H1 (cell line): ENCODE measurements around the gene SLC25A47. TPM values are rescaled to one million over a fixed set of nuclear protein-coding genes. Genes with fewer than 3 reads are reported as not detected.

Experiments used
- CTCF ChIA-PET: fragments of 300-600 bp; sonication (Branson Sonifier 250); formaldehyde crosslinking; loops from one replicate; lab custom pipeline; 2021; ENCODE audit not compliant: partially characterized antibody; lab: Charles Lee
- POLR2A ChIA-PET: fragments of 300-600 bp; sonication (Branson Sonifier 250); formaldehyde crosslinking; loops from one replicate; lab custom pipeline; 2021; ENCODE audit warnings: inconsistent platforms; ENCODE audit not compliant: partially characterized antibody; lab: Charles Lee
- DNase-seq, 2 experiments: peaks; one replicate each; pipeline versions ENCODE4 v3.0.0 to v3.0.0-alpha.2; 2010 to 2022; ENCODE audit warnings: low spot score in 2 of 2, low read depth in 1 of 2, mixed read lengths in 1 of 2
- FAIRE-seq: peaks from 2 replicates; lab custom pipeline; 2011; peaks lifted over from hg19 to GRCh38; lab: Jason Lieb, UNC
- H2AFZ ChIP-seq: 2 replicates; pipeline ENCODE4 v1.8.1; 2012; ENCODE audit warnings: low read length, inconsistent platforms
- H2AK5ac ChIP-seq: 2 replicates; pipeline ENCODE4 v1.6.1; 2013; ENCODE audit warnings: low read depth, low read length
- H2BK120ac ChIP-seq: replicated peaks from 2 replicates; pipeline ENCODE3; 2013; ENCODE audit warnings: low read depth, low read length, inconsistent platforms
- H2BK12ac ChIP-seq: 2 replicates; pipeline ENCODE4 v1.6.1; 2013; ENCODE audit warnings: low read depth, low read length
- H2BK15ac ChIP-seq: 2 replicates; pipeline ENCODE4 v1.6.1; 2013; ENCODE audit warnings: low read length
- H2BK20ac ChIP-seq: 2 replicates; pipeline ENCODE4 v1.6.1; 2013; ENCODE audit warnings: low read length
- H2BK5ac ChIP-seq: 2 replicates; pipeline ENCODE4 v1.6.1; 2013; ENCODE audit warnings: low read depth, low read length
- H3K14ac ChIP-seq: 2 replicates; pipeline ENCODE4 v1.6.1; 2013; ENCODE audit warnings: inconsistent platforms; ENCODE audit not compliant: insufficient read length
- H3K18ac ChIP-seq: 2 replicates; pipeline ENCODE4 v1.6.1; 2013; ENCODE audit warnings: low read length; ENCODE audit errors: extremely low read depth
- H3K23ac ChIP-seq: 2 replicates; pipeline ENCODE4 v1.6.1; 2013; ENCODE audit warnings: inconsistent platforms; ENCODE audit not compliant: insufficient read length
- H3K23me2 ChIP-seq: 2 replicates; pipeline ENCODE4 v1.6.1; 2013; ENCODE audit warnings: low read depth, low read length
- H3K27ac ChIP-seq: 2 replicates; pipeline ENCODE4 v1.6.1; 2011; ENCODE audit warnings: low read depth, low read length, inconsistent platforms
- H3K27me3 ChIP-seq, 4 experiments: replicated peaks in 1 of 4; 1 replicate in 1 of 4; 2 replicates in 3 of 4; pipeline versions ENCODE4 v1.6.1 to v1.8.1; 2011 to 2013; ENCODE audit warnings: low read length in 3 of 4, mild to moderate bottlenecking in 3 of 4, inconsistent platforms in 2 of 4, mixed read lengths in 2 of 4, moderate library complexity in 1 of 4; ENCODE audit not compliant: control insufficient read depth in 3 of 4, insufficient read depth in 3 of 4; ENCODE audit errors: extremely low read depth in 1 of 4
- H3K36me3 ChIP-seq, 4 experiments: 2 replicates each; pipeline versions ENCODE4 v1.6.1 to v1.8.1; 2011 to 2013; ENCODE audit warnings: mild to moderate bottlenecking in 4 of 4, low read length in 3 of 4, moderate library complexity in 2 of 4, control low read depth in 1 of 4, inconsistent platforms in 1 of 4; ENCODE audit not compliant: insufficient read depth in 4 of 4, control insufficient read depth in 2 of 4
- H3K4ac ChIP-seq: replicated peaks from 2 replicates; pipeline ENCODE3; 2013; ENCODE audit warnings: low read length, low read depth, mixed read lengths, inconsistent platforms; ENCODE audit not compliant: insufficient read length
- H3K4me1 ChIP-seq, 4 experiments: replicated peaks in 1 of 4; 1 replicate in 1 of 4; 2 replicates in 3 of 4; pipeline versions ENCODE4 v1.6.1 to v1.8.1; 2011 to 2013; ENCODE audit warnings: low read length in 3 of 4, inconsistent platforms in 2 of 4, mixed read lengths in 1 of 4; ENCODE audit not compliant: insufficient read depth in 4 of 4, control insufficient read depth in 3 of 4
- H3K4me2 ChIP-seq, 2 experiments: 2 replicates each; pipeline versions ENCODE4 v1.6.1 to v1.8.1; 2011 to 2013; ENCODE audit warnings: low read depth in 2 of 2, low read length in 2 of 2, control low read depth in 1 of 2, inconsistent platforms in 1 of 2, mild to moderate bottlenecking in 1 of 2; ENCODE audit not compliant: insufficient read depth in 1 of 2
- H3K4me3 ChIP-seq, 4 experiments: fragments of 200-600, 300-600 bp in 1 of 4; sonication (generic), shearing (Covaris generic), sonication (Bioruptor Twin) in 1 of 4; 2 replicates each; pipeline versions ENCODE4 v1.5.1 to v1.8.1; 2011 to 2016; ENCODE audit warnings: low read length in 4 of 4, low read depth in 3 of 4, control low read depth in 2 of 4, inconsistent platforms in 2 of 4, mild to moderate bottlenecking in 2 of 4, mixed read lengths in 1 of 4, moderate library complexity in 1 of 4; ENCODE audit not compliant: insufficient read depth in 2 of 4; ENCODE audit errors: extremely low read depth in 1 of 4
- H3K56ac ChIP-seq: replicated peaks from 2 replicates; pipeline ENCODE3; 2013; ENCODE audit warnings: low read depth, mild to moderate bottlenecking, mixed read lengths, low read length, inconsistent platforms; ENCODE audit not compliant: insufficient read length
- H3K79me1 ChIP-seq: 2 replicates; pipeline ENCODE4 v1.6.1; 2013; ENCODE audit warnings: low read depth, low read length, control low read depth
- H3K79me2 ChIP-seq, 2 experiments: 2 replicates each; pipeline versions ENCODE4 v1.6.1 to v1.8.1; 2012 to 2013; ENCODE audit warnings: low read length in 2 of 2, mild to moderate bottlenecking in 2 of 2, inconsistent platforms in 1 of 2; ENCODE audit not compliant: insufficient read depth in 2 of 2, control insufficient read depth in 1 of 2
- H3K9ac ChIP-seq, 4 experiments: replicated peaks in 1 of 4; 1 replicate in 1 of 4; 2 replicates in 3 of 4; pipeline versions ENCODE4 v1.6.1 to v1.8.1; 2011 to 2013; ENCODE audit warnings: low read depth in 3 of 4, low read length in 3 of 4, control low read depth in 2 of 4, mild to moderate bottlenecking in 2 of 4, moderate library complexity in 2 of 4, inconsistent platforms in 1 of 4; ENCODE audit errors: extremely low read depth in 1 of 4
- H3K9me3 ChIP-seq, 2 experiments: 2 replicates each; pipeline versions ENCODE4 v1.6.1 to v1.8.1; 2012 to 2013; ENCODE audit warnings: mild to moderate bottlenecking in 2 of 2, moderate library complexity in 2 of 2, control low read depth in 1 of 2, inconsistent platforms in 1 of 2, low read depth in 1 of 2, low read length in 1 of 2, mixed read lengths in 1 of 2; ENCODE audit not compliant: insufficient read depth in 2 of 2
- H4K20me1 ChIP-seq, 2 experiments: replicated peaks in 1 of 2; 2 replicates each; pipeline versions ENCODE3 to v1.8.1; 2011 to 2013; ENCODE audit warnings: inconsistent platforms in 2 of 2, low read length in 2 of 2, mild to moderate bottlenecking in 1 of 2; ENCODE audit not compliant: insufficient read depth in 2 of 2, control insufficient read depth in 1 of 2
- H4K5ac ChIP-seq: 2 replicates; pipeline ENCODE4 v1.6.1; 2013; ENCODE audit warnings: low read length, low read depth, mixed read lengths, inconsistent platforms; ENCODE audit not compliant: insufficient read length
- H4K8ac ChIP-seq: 2 replicates; pipeline ENCODE4 v1.8.0; 2013; ENCODE audit warnings: mild to moderate bottlenecking, moderate library complexity, low read length, inconsistent platforms; ENCODE audit not compliant: insufficient read depth; ENCODE audit errors: extremely low read depth
- H4K91ac ChIP-seq: replicated peaks from 2 replicates; pipeline ENCODE3; 2013; ENCODE audit warnings: low read length, mixed read lengths, inconsistent platforms; ENCODE audit not compliant: insufficient read length
- CEBPB ChIP-seq: IDR thresholded peaks from 2 replicates; pipeline ENCODE4 v1.6.1; 2012; ENCODE audit warnings: low read depth, low read length
- POLR2A ChIP-seq, 2 experiments: IDR thresholded peaks; 1 replicate in 1 of 2; 2 replicates in 1 of 2; pipeline ENCODE4 v1.6.1; 2011; ENCODE audit warnings: low read depth in 2 of 2, low read length in 2 of 2, mild to moderate bottlenecking in 2 of 2; ENCODE audit errors: control extremely low read depth in 1 of 2
- RFX5 ChIP-seq: IDR thresholded peaks from 2 replicates; pipeline ENCODE4 v1.6.1; 2011; ENCODE audit warnings: low read depth, low read length, improper control_type of control experiment, borderline replicate concordance
- SP2 ChIP-seq: IDR thresholded peaks from 2 replicates; pipeline ENCODE4 v1.6.1; 2012; ENCODE audit warnings: mild to moderate bottlenecking, low read length, inconsistent platforms
- ZNF274 ChIP-seq: IDR thresholded peaks from 2 replicates; pipeline ENCODE4 v1.7.0; 2012; ENCODE audit warnings: low read length, borderline replicate concordance; ENCODE audit errors: extremely low read depth
- WGBS, 2 experiments: shearing (Covaris generic) in 1 of 2; methylation state at CpG; one replicate each; pipeline versions ENCODE4 v1.1.6 to v1.1.7; 2013 to 2015; ENCODE audit warnings: low lambda C conversion rate in 2 of 2, mixed read lengths in 2 of 2, inconsistent platforms in 1 of 2, low coverage in 1 of 2, missing lambda C conversion rate in 1 of 2; ENCODE audit not compliant: insufficient replicate concordance in 2 of 2, insufficient coverage in 1 of 2, insufficient read length in 1 of 2; ENCODE audit errors: extremely low coverage in 1 of 2, missing lambda C conversion rate in 1 of 2; 5-methylcytosine and 5-hydroxymethylcytosine counted together
- polyA plus RNA-seq, 7 experiments: library from polyadenylated mRNA; depleted of rRNA in 3 of 7; stranded (reverse) in 5 of 7; unstranded in 2 of 7; fragments of >200 nt in 5 of 7; fragments of 200-250 nt in 2 of 7; gene quantifications; 1 replicate in 5 of 7; 2 replicates in 1 of 7; 4 replicates in 1 of 7; pipeline versions ENCODE4 v1.2.1 to v1.2.3, GENCODE V29; 2011 to 2013; ENCODE audit warnings: missing spikeins in 2 of 7, mixed read lengths in 2 of 7
- total RNA-seq: library from RNA; stranded (reverse); fragmentation: NEBNext Ultra II Directional; extraction: Animal tissue kit (Norgen Biotek cat#: 25700); gene quantifications from 2 replicates; pipeline ENCODE4 v1.2.1, GENCODE V29; 2021

The SLC25A47 gene
- total and polyA plus RNA-seq, 2 of the 8 experiments (the other 6 are each of a cell fraction or from before 2014, with no cell fraction given), result not detected

DNA sequence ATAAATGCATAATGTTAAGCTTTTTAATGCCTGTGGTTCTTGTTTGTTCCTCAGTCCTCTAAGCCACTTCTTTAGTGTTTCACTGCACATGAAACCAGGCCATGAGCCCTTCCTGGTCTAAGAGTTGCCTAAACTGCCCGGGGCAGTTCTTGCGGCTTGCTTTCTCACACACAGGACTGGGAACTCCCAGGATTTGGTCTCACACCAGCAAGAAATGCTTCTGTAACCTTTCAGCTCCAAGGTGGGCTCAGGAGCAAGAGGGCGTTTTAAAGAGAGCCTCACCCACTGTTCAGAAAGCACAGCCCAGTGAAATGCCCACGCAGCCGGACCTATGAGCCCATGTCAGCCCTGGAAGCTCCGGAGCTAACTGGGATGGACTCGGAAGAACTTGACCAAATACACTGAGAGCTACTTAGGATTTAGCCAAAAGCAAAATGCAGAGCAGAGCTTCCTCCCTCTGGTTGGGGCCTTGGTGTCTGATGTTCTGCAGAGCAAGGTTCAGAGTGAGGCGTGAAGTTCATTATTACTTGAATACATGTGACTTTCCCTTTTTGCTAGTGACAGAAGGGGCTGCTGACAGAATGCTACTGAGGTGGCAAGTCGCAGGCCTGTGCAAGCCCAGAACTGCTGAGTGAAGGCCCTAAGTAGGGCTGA lies 40.2 kb upstream of the SLC25A47 start:
- H4K20me1 ChIP-seq, result peaks cover 9 to 26% of the 10 kb centered on the region in 2 experiments
- H3K27me3 ChIP-seq, result no peaks in the 10 kb centered on the region
- no peak overlapping the region for H3K18ac ChIP-seq
- H3K9ac ChIP-seq, result no peak overlapping the region
- POLR2A ChIA-PET, result interaction anchor here (0.5 to 16.0 kb wide), 9 partner anchors 8 to 98 kb away, joined by 3 to 200 read pairs (median 4); partner anchors contain the start of gene SLC25A29
- no peak overlapping the region for H3K23ac ChIP-seq
- peaks cover 0 to 41% of the 10 kb centered on the region in 2 experiments; a peak in 3 of 4 replicates for H3K79me2 ChIP-seq
- no peak overlapping the region for H3K4ac ChIP-seq
- FAIRE-seq (no peak), DNase-seq (no peak)
- H3K36me3 ChIP-seq, result peaks cover 0 to 6% (median 0%) of the 10 kb centered on the region in 4 experiments; a peak in 2 of 8 replicates
- no peak overlapping the region for H4K91ac ChIP-seq
- no peak overlapping the region for H2BK20ac ChIP-seq
- no peak overlapping the region for H2BK120ac ChIP-seq
- H3K4me2 ChIP-seq, result no peak overlapping the region
- CTCF ChIA-PET, result interaction anchor here (1.1 to 4.0 kb wide), 14 partner anchors 9 to 568 kb away, joined by 3 to 16 read pairs (median 4); no protein-coding TSS in a partner anchor
- H4K5ac ChIP-seq, result no peak overlapping the region
- no peaks in the 10 kb centered on the region for H3K9me3 ChIP-seq
- 97% methylated on average over 9 of the region's 9 CpGs; no CpG with 5 or more reads in 1 of the 2 experiments for WGBS, 2 experiments
- H4K8ac ChIP-seq, result no peak overlapping the region
- H3K4me1 ChIP-seq, result peaks cover 8 to 15% (median 11%) of the 10 kb centered on the region in 4 experiments
- no peak overlapping the region for H2BK12ac ChIP-seq
- H3K4me3 ChIP-seq, result no peak overlapping the region
- no peak overlapping the region for H2BK15ac ChIP-seq
- no peak overlapping the region for H3K14ac ChIP-seq
- H3K27ac ChIP-seq, result no peak overlapping the region
- H3K79me1 ChIP-seq, result peaks cover 15% of the 10 kb centered on the region; the same call in 1 of the 2 replicates
- H2BK5ac ChIP-seq, result no peak overlapping the region
- peaks cover 2% of the 10 kb centered on the region; the same call in 1 of the 2 replicates for H3K23me2 ChIP-seq
- H2AK5ac ChIP-seq, result no peak overlapping the region
- H2AFZ ChIP-seq, result no peak overlapping the region
- TF ChIP-seq SP2 (no peak), CEBPB (no peak), RFX5 (no peak), POLR2A (IDR thresholded peaks at IDR 0.05; ENCODE audit: control extremely low read depth in 1 of 2, low read depth in 2 of 2, low read length in 2 of 2) (peak in 1 of 2 experiments; percentile 17; a peak in 1 of 3 replicates), ZNF274 (no peak)
- TF ChIP-seq, all 59 proteins: peak for 1
- no peak overlapping the region for H3K56ac ChIP-seq
